GM12873 (cell line): ENCODE results near the gene FGFBP2.

Source experiments
- CTCF ChIP-seq: IDR thresholded peaks from 2 replicates; pipeline ENCODE4 v1.5.1; 2012; ENCODE audit warnings: low read depth, mild to moderate bottlenecking, moderate library complexity, low read length, control low read depth; ENCODE audit not compliant: insufficient read depth; ENCODE audit errors: missing control alignments

The FGFBP2 gene

GRCh38 chr4:15965325-15965724 lies 2.4 kb upstream of the FGFBP2 start:
- TF ChIP-seq CTCF, result no peak

- no peak for TF ChIP-seq CTCF
Measured at GRCh38 chr4:15964159-15964558, 1.2 kb upstream of the FGFBP2 start.

GRCh38 chr4:15963576-15963975 lies 601 bp upstream of the FGFBP2 start:
- TF ChIP-seq CTCF, result no peak

- TF ChIP-seq CTCF, result no peak
Measured at GRCh38 chr4:15961781-15962510, 1.0 kb downstream of the FGFBP2 start.

GRCh38 chr4:15958562-15958961 lies 4.4 kb downstream of the FGFBP2 start:
- no peak for TF ChIP-seq CTCF

- TF ChIP-seq CTCF, result peak; percentile 98
Measured at GRCh38 chr4:15956179-15956850, 6.7 kb downstream of the FGFBP2 start.

- no peak for TF ChIP-seq CTCF
Measured at GRCh38 chr4:15955670-15956069, 7.3 kb downstream of the FGFBP2 start.
